SK-N-SH treated with all-trans-retinoic acid at 6 μM for 48 hours (cell line): ENCODE measurements around the gene SLC35B2.

ENCODE experiments used
- OSR1 ChIP-seq: fragments of 250-450 bp; sonication (Bioruptor Pico); IDR thresholded peaks from 2 replicates; pipeline ENCODE4 v1.8.0; 2022; ENCODE audit warnings: moderate library complexity, mild to moderate bottlenecking, inconsistent platforms
- TOX ChIP-seq: fragments of 250-450 bp; sonication (Bioruptor Pico); IDR thresholded peaks from 2 replicates; pipeline ENCODE4 v1.8.0; 2021; ENCODE audit warnings: mild to moderate bottlenecking, moderate library complexity, borderline replicate concordance
- TSHZ2 ChIP-seq: fragments of 250-450 bp; sonication (Bioruptor Pico); IDR thresholded peaks from 2 replicates; pipeline ENCODE4 v1.5.0; 2020; ENCODE audit warnings: mild to moderate bottlenecking, moderate library complexity
- ZFP30 ChIP-seq: fragments of 450-650 bp; formaldehyde crosslinking; IDR thresholded peaks from 2 replicates; pipeline ENCODE4 v1.5.0; 2022; ENCODE audit warnings: mild to moderate bottlenecking, moderate library complexity

GRCh38 chr6:44267252-44267651 lies 9.9 kb upstream of the SLC35B2 start:
- TF ChIP-seq TOX (CRISPR knock-in tag) (no peak), OSR1 (CRISPR knock-in tag) (no peak), TSHZ2 (no peak), ZFP30 (CRISPR knock-in tag) (no peak)
